IMR-90 (cell line): Measurements from ENCODE around the gene BAD. TPM values are rescaled to one million over a fixed set of nuclear protein-coding genes. Genes with fewer than 3 reads are reported as not detected.

Experiments used
- ATAC-seq: fragments of 200-7000 bp; cut with Tn5 transposase; 2 replicates; pipeline ENCODE4 v1.9.1; 2020; ENCODE audit warnings: low read depth, mild to moderate bottlenecking, moderate library complexity
- BruUV-seq: library from RNA; stranded (reverse); fragments of 400-500 nt; replicated peaks from 2 replicates; lab custom pipeline; 2021; lab: Mats Ljungman, UMichigan
- CTCF ChIA-PET: fragments of 300-600 bp; formaldehyde crosslinking; extraction: SDS; loops from one replicate; lab custom pipeline; 2021; ENCODE audit warnings: antibody characterized with exemption; lab: Yijun Ruan, JAX
- POLR2A ChIA-PET: fragments of 300-600 bp; sonication (Branson Sonifier 250); formaldehyde crosslinking; loops from one replicate; lab custom pipeline; 2022; ENCODE audit warnings: antibody characterized with exemption; ENCODE audit not compliant: unreplicated experiment; lab: Charles Lee
- DNase-seq: peaks from one replicate; pipeline ENCODE4 v3.0.0; 2013
- H2AFZ ChIP-seq: replicated peaks from 2 replicates; pipeline ENCODE3; 2013; ENCODE audit warnings: low read length, mild to moderate bottlenecking; ENCODE audit not compliant: poor library complexity
- H2AK5ac ChIP-seq: 2 replicates; pipeline ENCODE4 v1.6.1; 2013; ENCODE audit warnings: low read depth, low read length, inconsistent platforms
- H2AK9ac ChIP-seq: replicated peaks from 2 replicates; pipeline ENCODE3; 2013; ENCODE audit warnings: mild to moderate bottlenecking, low read depth, low read length, moderate library complexity; ENCODE audit not compliant: poor library complexity
- H2BK120ac ChIP-seq: 2 replicates; pipeline ENCODE4 v1.6.1; 2013; ENCODE audit warnings: low read depth, low read length, inconsistent platforms
- H2BK15ac ChIP-seq: 3 replicates; pipeline ENCODE4 v1.6.1; 2013; ENCODE audit warnings: low read depth, low read length, inconsistent platforms
- H2BK20ac ChIP-seq: 2 replicates; pipeline ENCODE4 v1.6.1; 2013; ENCODE audit warnings: low read depth, mild to moderate bottlenecking, inconsistent platforms, low read length, moderate library complexity
- H2BK5ac ChIP-seq: 2 replicates; pipeline ENCODE4 v1.6.1; 2013; ENCODE audit warnings: mild to moderate bottlenecking, low read depth, low read length, inconsistent platforms; ENCODE audit not compliant: poor library complexity, severe bottlenecking
- H3K14ac ChIP-seq: replicated peaks from 2 replicates; pipeline ENCODE4 v1.6.1; 2013; ENCODE audit warnings: low read depth, low read length, inconsistent platforms
- H3K18ac ChIP-seq: 2 replicates; pipeline ENCODE4 v1.6.1; 2013; ENCODE audit warnings: low read depth, low read length, control low read depth
- H3K23ac ChIP-seq: 2 replicates; pipeline ENCODE4 v1.6.1; 2013; ENCODE audit warnings: low read depth, low read length, inconsistent platforms
- H3K27ac ChIP-seq: 2 replicates; pipeline ENCODE4 v1.5.1; 2013; ENCODE audit warnings: mild to moderate bottlenecking, control low read depth, low read length; ENCODE audit not compliant: insufficient read depth
- H3K27me3 ChIP-seq: 2 replicates; pipeline ENCODE4 v1.6.1; 2013; ENCODE audit warnings: low read length; ENCODE audit not compliant: control insufficient read depth, insufficient read depth
- H3K36me3 ChIP-seq: 2 replicates; pipeline ENCODE4 v1.6.1; 2013; ENCODE audit warnings: low read length, mixed read lengths; ENCODE audit not compliant: control insufficient read depth, insufficient read depth
- H3K4ac ChIP-seq: 2 replicates; pipeline ENCODE4 v1.6.1; 2013; ENCODE audit warnings: low read depth, low read length, inconsistent platforms
- H3K4me1 ChIP-seq: 2 replicates; pipeline ENCODE4 v1.6.1; 2013; ENCODE audit warnings: low read length, mixed read lengths; ENCODE audit not compliant: control insufficient read depth, insufficient read depth
- H3K4me2 ChIP-seq: 2 replicates; pipeline ENCODE4 v1.6.1; 2013; ENCODE audit warnings: low read depth, mild to moderate bottlenecking, control low read depth, low read length, moderate library complexity
- H3K4me3 ChIP-seq: 2 replicates; pipeline ENCODE4 v1.5.1; 2013; ENCODE audit warnings: low read depth, mild to moderate bottlenecking, control low read depth, low read length, moderate library complexity; ENCODE audit not compliant: insufficient read depth
- H3K56ac ChIP-seq: 2 replicates; pipeline ENCODE4 v1.6.1; 2013; ENCODE audit warnings: low read length, inconsistent platforms; ENCODE audit not compliant: insufficient read depth; ENCODE audit errors: extremely low read depth
- H3K79me1 ChIP-seq, 2 experiments: 2 replicates each; pipeline ENCODE4 v1.6.1; 2013; ENCODE audit warnings: low read length in 2 of 2, inconsistent platforms in 1 of 2, low read depth in 1 of 2
- H3K9ac ChIP-seq: 2 replicates; pipeline ENCODE4 v1.6.1; 2013; ENCODE audit warnings: low read depth, low read length, control low read depth
- H3K9me1 ChIP-seq: 2 replicates; pipeline ENCODE4 v1.6.1; 2013; ENCODE audit warnings: low read length, inconsistent platforms; ENCODE audit not compliant: insufficient read depth
- H3K9me3 ChIP-seq: 2 replicates; pipeline ENCODE4 v1.6.1; 2013; ENCODE audit warnings: low read length; ENCODE audit not compliant: control insufficient read depth, insufficient read depth
- H4K20me1 ChIP-seq: 2 replicates; pipeline ENCODE4 v1.6.1; 2013; ENCODE audit warnings: low read length, inconsistent platforms; ENCODE audit not compliant: insufficient read depth
- H4K5ac ChIP-seq: 2 replicates; pipeline ENCODE4 v1.6.1; 2013; ENCODE audit warnings: mild to moderate bottlenecking, low read depth, low read length, control low read depth
- H4K8ac ChIP-seq, 2 experiments: 2 replicates each; pipeline ENCODE4 v1.6.1; 2013; ENCODE audit warnings: low read depth in 2 of 2, low read length in 2 of 2, control low read depth in 1 of 2, inconsistent platforms in 1 of 2
- H4K91ac ChIP-seq: 2 replicates; pipeline ENCODE4 v1.6.1; 2013; ENCODE audit warnings: low read depth, low read length, inconsistent platforms; ENCODE audit not compliant: insufficient read depth
- BHLHE40 ChIP-seq: fragments of 150-350 bp; IDR thresholded peaks from 2 replicates; pipeline ENCODE4 v1.6.1; 2016; ENCODE audit warnings: mild to moderate bottlenecking, low read depth, low read length
- MAZ ChIP-seq: IDR thresholded peaks from 2 replicates; pipeline ENCODE4 v1.6.1; 2012; ENCODE audit warnings: low read depth, mild to moderate bottlenecking, low read length, improper control_type of control experiment, moderate library complexity, borderline replicate concordance
- MXI1 ChIP-seq: IDR thresholded peaks from 2 replicates; pipeline ENCODE4 v1.6.1; 2012; ENCODE audit warnings: low read depth, mild to moderate bottlenecking, low read length, moderate library complexity, borderline replicate concordance
- RCOR1 ChIP-seq: IDR thresholded peaks from 2 replicates; pipeline ENCODE4 v1.6.1; 2012; ENCODE audit warnings: mild to moderate bottlenecking, low read length, improper control_type of control experiment; ENCODE audit not compliant: insufficient replicate concordance
- WGBS, 2 experiments: methylation state at CpG; one replicate each; pipeline versions ENCODE4 v1.1.5 to v1.1.7; 2013; ENCODE audit warnings: missing lambda C conversion rate in 2 of 2; ENCODE audit not compliant: insufficient read length in 1 of 2; ENCODE audit errors: extremely low coverage in 2 of 2; 5-methylcytosine and 5-hydroxymethylcytosine counted together
- dilution Hi-C: fragments of 300-500 bp; cut with HindIII; formaldehyde crosslinking; loops from one replicate; pipeline ENCODE4 v1.14.3; 2018; ENCODE audit warnings: low sequenced_read_pairs; ENCODE audit not compliant: unreplicated experiment
- in situ Hi-C: fragments of 300-500 bp; cut with MboI; formaldehyde crosslinking; loops from 3 replicates; pipeline ENCODE4 v1.14.3; 2019; ENCODE audit warnings: low sequenced_read_pairs, inconsistent platforms, mixed read lengths
- intact Hi-C: fragments of 100-400 bp; cut with micrococcal nuclease; formaldehyde crosslinking; loops from 2 replicates; pipeline ENCODE4 v1.10.0; 2022
- polyA plus RNA-seq, 3 experiments: library from polyadenylated mRNA; depleted of rRNA; stranded (reverse); fragments of >200 nt; gene quantifications; 2 replicates each; pipeline ENCODE4 v1.2.3, GENCODE V29; 2012; ENCODE audit warnings: low replicate concordance in 1 of 3
- total RNA-seq: library from RNA; depleted of rRNA; stranded (reverse); fragments of >200 nt; gene quantifications from 2 replicates; pipeline ENCODE4 v1.2.3, GENCODE V29; 2012
- TF ChIP-seq, protein P1 (sequence below): fragments of 150-350 bp; IDR thresholded peaks from 2 replicates; pipeline ENCODE4 v1.6.1; 2017; ENCODE audit warnings: mild to moderate bottlenecking, antibody characterized with exemption, low read length, low read depth

The BAD gene
- total and polyA plus RNA-seq, 2 of the 4 experiments (the other 2 are of a cell fraction) = 30.3 to 68.0 TPM

GRCh38 chr11:64298966-64299846 lies 14.7 kb upstream of the BAD start:
- no peak overlapping the region for H2AK9ac ChIP-seq
- H2BK5ac ChIP-seq = no peak overlapping the region
- in situ Hi-C loops = no loop called here
- peaks cover 7% of the 10 kb centered on the region for H3K4me1 ChIP-seq
- H3K9ac ChIP-seq = no peak overlapping the region
- no peak overlapping the region for H4K5ac ChIP-seq
- no peak overlapping the region for H3K14ac ChIP-seq
- DNase-seq = no peak
- no peak overlapping the region for H3K27ac ChIP-seq
- ChIA-PET POLR2A (no interaction called here), CTCF (no interaction called here)
- H2AK5ac ChIP-seq = no peak overlapping the region
- H3K4me3 ChIP-seq = peak overlapping the region; percentile 7; the same call in 1 of the 2 replicates
- H2BK15ac ChIP-seq = no peak overlapping the region
- dilution Hi-C loops = no loop called here
- no TSS peak for BruUV-seq
- H3K23ac ChIP-seq = no peak overlapping the region
- intact Hi-C loops = no loop called here
- H3K9me3 ChIP-seq = no peaks in the 10 kb centered on the region
- TF ChIP-seq, protein P1, sequence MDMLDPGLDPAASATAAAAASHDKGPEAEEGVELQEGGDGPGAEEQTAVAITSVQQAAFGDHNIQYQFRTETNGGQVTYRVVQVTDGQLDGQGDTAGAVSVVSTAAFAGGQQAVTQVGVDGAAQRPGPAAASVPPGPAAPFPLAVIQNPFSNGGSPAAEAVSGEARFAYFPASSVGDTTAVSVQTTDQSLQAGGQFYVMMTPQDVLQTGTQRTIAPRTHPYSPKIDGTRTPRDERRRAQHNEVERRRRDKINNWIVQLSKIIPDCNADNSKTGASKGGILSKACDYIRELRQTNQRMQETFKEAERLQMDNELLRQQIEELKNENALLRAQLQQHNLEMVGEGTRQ = no peak
- TF ChIP-seq MAZ = no peak
- TF ChIP-seq MXI1 = no peak
- TF ChIP-seq BHLHE40 = no peak
- no peak for TF ChIP-seq RCOR1
- H2BK120ac ChIP-seq = no peak overlapping the region
- no peak overlapping the region for H3K56ac ChIP-seq
- no peak overlapping the region for H3K4ac ChIP-seq
- no peak overlapping the region for H4K91ac ChIP-seq
- H2BK20ac ChIP-seq = no peak overlapping the region
- H3K9me1 ChIP-seq = no peaks in the 10 kb centered on the region
- peak overlapping the region; percentile 18; the same call in 1 of the 2 replicates for H3K4me2 ChIP-seq
- H4K20me1 ChIP-seq = peaks cover 5% of the 10 kb centered on the region; the same call in 1 of the 2 replicates
- 5% methylated on average over 46 of the region's 60 CpGs; no CpG with 5 or more reads in 1 of the 2 experiments for WGBS, 2 experiments
- H3K18ac ChIP-seq = no peak overlapping the region
- H2AFZ ChIP-seq = peak overlapping the region; percentile 78
- no peak overlapping the region for H4K8ac ChIP-seq
- no peaks in the 10 kb centered on the region for H3K36me3 ChIP-seq
- peak; percentile 14; the same call in 1 of the 2 replicates for ATAC-seq
- peaks cover 65% of the 10 kb centered on the region for H3K27me3 ChIP-seq
- no peaks in the 10 kb centered on the region for H3K79me1 ChIP-seq
